Measurements from ENCODE around the gene IL31RA. TPM values are rescaled to one million over a fixed set of nuclear protein-coding genes. Genes with fewer than 3 reads are reported as not detected.

The IL31RA gene
- total RNA-seq, 1 donor from 2014 or later, result 1.2 TPM

GRCh38 chr5:55911784-55912653 lies 60.9 kb downstream of the IL31RA start:
- Histone ChIP-seq H3K36me3 (ENCODE audit: control insufficient read depth, insufficient read depth, low read length) (no peaks in the 10 kb centered on the region), H3K27me3 (ENCODE audit: control insufficient read depth, insufficient read depth, low read length) (no peaks in the 10 kb centered on the region), H3K4me3 (ENCODE audit: low read depth, low read length) (no peak overlapping the region)
- DNase-seq (ENCODE audit: low read depth), result no peak
- TF ChIP-seq CTCF (IDR thresholded peaks at IDR 0.05; ENCODE audit: insufficient read depth, low read length, poor library complexity, severe bottlenecking), result no peak

GRCh38 chr5:55913466-55914413 lies 62.6 kb downstream of the IL31RA start:
- no peaks in the 10 kb centered on the region for H3K27me3 ChIP-seq (ENCODE audit: control insufficient read depth, insufficient read depth, low read length)
- H3K4me3 ChIP-seq (ENCODE audit: low read depth, low read length), result no peak overlapping the region
- no peaks in the 10 kb centered on the region for H3K36me3 ChIP-seq (ENCODE audit: control insufficient read depth, insufficient read depth, low read length)
- peak; percentile 64 for DNase-seq (ENCODE audit: low read depth)
- TF ChIP-seq CTCF (IDR thresholded peaks at IDR 0.05; ENCODE audit: insufficient read depth, low read length, poor library complexity, severe bottlenecking), result no peak

- DNase-seq (ENCODE audit: low read depth), result no peak
- Histone ChIP-seq H3K27me3 (ENCODE audit: control insufficient read depth, insufficient read depth, low read length) (no peaks in the 10 kb centered on the region), H3K36me3 (ENCODE audit: control insufficient read depth, insufficient read depth, low read length) (no peaks in the 10 kb centered on the region), H3K4me3 (ENCODE audit: low read depth, low read length) (no peak overlapping the region)
- TF ChIP-seq CTCF (IDR thresholded peaks at IDR 0.05; ENCODE audit: insufficient read depth, low read length, poor library complexity, severe bottlenecking), result no peak
These were observed 63.8 kb downstream of the IL31RA start for GRCh38 chr5:55914971-55915370.

GRCh38 chr5:55915783-55916182 lies 64.6 kb downstream of the IL31RA start:
- H3K27me3 ChIP-seq (ENCODE audit: control insufficient read depth, insufficient read depth, low read length), result no peaks in the 10 kb centered on the region
- no peak for TF ChIP-seq CTCF (IDR thresholded peaks at IDR 0.05; ENCODE audit: insufficient read depth, low read length, poor library complexity, severe bottlenecking)
- DNase-seq (ENCODE audit: low read depth), result no peak
- no peak overlapping the region for H3K4me3 ChIP-seq (ENCODE audit: low read depth, low read length)
- H3K36me3 ChIP-seq (ENCODE audit: control insufficient read depth, insufficient read depth, low read length), result no peaks in the 10 kb centered on the region

- no peak for TF ChIP-seq CTCF (IDR thresholded peaks at IDR 0.05; ENCODE audit: insufficient read depth, low read length, poor library complexity, severe bottlenecking)
- Histone ChIP-seq H3K27me3 (ENCODE audit: control insufficient read depth, insufficient read depth, low read length) (no peaks in the 10 kb centered on the region), H3K4me3 (ENCODE audit: low read depth, low read length) (no peak overlapping the region), H3K36me3 (ENCODE audit: control insufficient read depth, insufficient read depth, low read length) (no peaks in the 10 kb centered on the region)
- no peak for DNase-seq (ENCODE audit: low read depth)
These were observed 65.8 kb downstream of the IL31RA start for GRCh38 chr5:55916986-55917385.

All from kidney epithelial cell (primary cell).